GM18517 (cell line): ENCODE results near the gene IFI16.

ENCODE experiments used
- ATAC-seq: cut with Tn5 transposase; IDR thresholded peaks from one replicate; pipeline ENCODE4 v1.9.1; 2021; ENCODE audit warnings: mild to moderate bottlenecking, moderate library complexity; ENCODE audit not compliant: unreplicated experiment

The IFI16 gene

GRCh38 chr1:159056069-159056698 is 46.5 kb downstream of the IFI16 start:
- no peak for ATAC-seq

- no peak for ATAC-seq
Measured at GRCh38 chr1:159058751-159059150, 49.0 kb downstream of the IFI16 start.

GRCh38 chr1:159065106-159065505 is 55.4 kb downstream of the IFI16 start:
- no peak for ATAC-seq

- ATAC-seq, result no peak
Measured at GRCh38 chr1:159066108-159066507, 56.4 kb downstream of the IFI16 start.

GRCh38 chr1:159067699-159068621 is 58.3 kb downstream of the IFI16 start:
- peak; percentile 88 for ATAC-seq

- ATAC-seq, result no peak
Measured at GRCh38 chr1:159068886-159069285, 59.2 kb downstream of the IFI16 start.

GRCh38 chr1:159071970-159072582 is 62.4 kb downstream of the IFI16 start:
- no peak for ATAC-seq

GRCh38 chr1:159076438-159077119 is 66.9 kb downstream of the IFI16 start, which contains the start of gene AIM2:
AIM2 (minus strand) TSS chr1:159076766; CDS start chr1:159073499, 3,267 bp downstream.
- ATAC-seq, result peak; percentile 85

- ATAC-seq, result peak; percentile 71
Measured at GRCh38 chr1:159077120-159077961, 67.6 kb downstream of the IFI16 start.

- ATAC-seq, result no peak
Measured at GRCh38 chr1:159079525-159079924, 69.8 kb downstream of the IFI16 start.

- ATAC-seq, result no peak
Measured at GRCh38 chr1:159081626-159082025, 71.9 kb downstream of the IFI16 start.

GRCh38 chr1:159083013-159083412 is 73.3 kb downstream of the IFI16 start:
- no peak for ATAC-seq

- no peak for ATAC-seq
Measured at GRCh38 chr1:159084152-159084551, 74.4 kb downstream of the IFI16 start.

- no peak for ATAC-seq
Measured at GRCh38 chr1:159084867-159085266, 75.2 kb downstream of the IFI16 start.

- ATAC-seq, result no peak
Measured at GRCh38 chr1:159088050-159088449, 78.3 kb downstream of the IFI16 start.

GRCh38 chr1:159088546-159089183 is 79.0 kb downstream of the IFI16 start:
- ATAC-seq, result no peak

GRCh38 chr1:159089184-159089791 is 79.6 kb downstream of the IFI16 start:
- ATAC-seq, result peak; percentile 69

GRCh38 chr1:159090286-159091179 is 80.8 kb downstream of the IFI16 start:
- no peak for ATAC-seq
